NOMO-1 (cell line): Measurements from ENCODE around the gene SUGP2.

Experiments
- DNase-seq, 2 experiments: peaks; one replicate each; lab custom pipeline; 2025; ENCODE audit not compliant: unreplicated experiment in 2 of 2; lab: John Stamatoyannopoulos, UW

SUGP2 gene

GRCh38 chr19:19033426-19034203, at the start of gene SUGP2, which contains the start of gene ARMC6:
Gene SUGP2 (minus strand): TSS chr19:19033517. CDS start chr19:19031071, 2,446 bp downstream.
Gene ARMC6 (plus strand): TSS chr19:19033603. CDS start chr19:19034210, 607 bp downstream.
- peak; percentile 87 to 97 for DNase-seq

- DNase-seq, result no peak
Measured at GRCh38 chr19:19081642-19082151, 48.4 kb upstream of the SUGP2 start.

- no peak for DNase-seq
Measured at GRCh38 chr19:19079571-19079970, 46.3 kb upstream of the SUGP2 start.

- DNase-seq, result no peak
Measured at GRCh38 chr19:19078801-19079200, 45.5 kb upstream of the SUGP2 start.

GRCh38 chr19:19077103-19077502, 43.8 kb upstream of the SUGP2 start:
- DNase-seq, result peak; percentile 55 to 56

- DNase-seq, result no peak
Measured at GRCh38 chr19:19076476-19076875, 43.2 kb upstream of the SUGP2 start.

- no peak for DNase-seq
Measured at GRCh38 chr19:19075126-19075525, 41.8 kb upstream of the SUGP2 start.

- DNase-seq, result no peak
Measured at GRCh38 chr19:19074196-19074882, 41.0 kb upstream of the SUGP2 start.

- no peak for DNase-seq
Measured at GRCh38 chr19:19071897-19072296, 38.6 kb upstream of the SUGP2 start.

GRCh38 chr19:19068659-19069654, 35.6 kb upstream of the SUGP2 start:
- DNase-seq, result no peak

- peak in 1 of 2 experiments; percentile 1 for DNase-seq
Measured at GRCh38 chr19:19067276-19068072, 34.2 kb upstream of the SUGP2 start.

GRCh38 chr19:19064811-19065745, 31.8 kb upstream of the SUGP2 start:
- DNase-seq, result no peak

GRCh38 chr19:19064098-19064722, 30.9 kb upstream of the SUGP2 start:
- DNase-seq, result peak in 1 of 2 experiments; percentile 64

GRCh38 chr19:19063183-19064097, 30.1 kb upstream of the SUGP2 start, which contains the start of gene SLC25A42:
Gene SLC25A42 (plus strand): TSS chr19:19063994. CDS start chr19:19096125, 32,131 bp downstream.
- DNase-seq, result peak; percentile 98 to 100

GRCh38 chr19:19062454-19063182, 29.3 kb upstream of the SUGP2 start:
- DNase-seq, result no peak

- DNase-seq, result no peak
Measured at GRCh38 chr19:19061506-19061905, 28.2 kb upstream of the SUGP2 start.
